HepG2 (cell line): ENCODE data around the gene MCRIP2. TPM values are rescaled to one million over a fixed set of nuclear protein-coding genes. Genes with fewer than 3 reads are reported as not detected.

Experiments
- ASH2L ChIP-seq: fragments of 300-600, 200-600 bp; sonication (generic); IDR thresholded peaks from 2 replicates; pipeline ENCODE4 v1.7.0; 2017; ENCODE audit warnings: low read depth, mild to moderate bottlenecking, moderate library complexity, mixed read lengths, low read length; ENCODE audit not compliant: insufficient read length
- CBX1 ChIP-seq: IDR thresholded peaks from one replicate; pipeline ENCODE4 v1.6.1; 2016; ENCODE audit warnings: antibody characterized with exemption, low read depth
- DR1 ChIP-seq: sonication (generic); formaldehyde crosslinking; IDR thresholded peaks from 2 replicates; pipeline ENCODE4 v1.8.0; 2021; ENCODE audit warnings: mild to moderate bottlenecking, missing genetic modification reagents, inconsistent platforms
- EEA1 ChIP-seq: sonication (generic); formaldehyde crosslinking; IDR thresholded peaks from 2 replicates; pipeline ENCODE4 v1.5.1; 2020; ENCODE audit warnings: mild to moderate bottlenecking, missing genetic modification reagents, borderline replicate concordance
- ESRRA ChIP-seq: sonication (generic); formaldehyde crosslinking; IDR thresholded peaks from 2 replicates; pipeline ENCODE4 v1.5.1; 2020; ENCODE audit warnings: mild to moderate bottlenecking, low read depth, missing genetic modification reagents
- HBP1 ChIP-seq: IDR thresholded peaks from 2 replicates; pipeline ENCODE4 v1.6.1; 2016; ENCODE audit warnings: low read depth, control low read depth
- KDM5B ChIP-seq: sonication (generic); formaldehyde crosslinking; IDR thresholded peaks from 2 replicates; pipeline ENCODE4 v1.4.0; 2020; ENCODE audit warnings: missing genetic modification reagents, mild to moderate bottlenecking, borderline replicate concordance
- KLF12 ChIP-seq: sonication (generic); formaldehyde crosslinking; IDR thresholded peaks from 2 replicates; pipeline ENCODE4 v1.4.0; 2020; ENCODE audit warnings: missing genetic modification reagents, borderline replicate concordance
- MXI1 ChIP-seq: IDR thresholded peaks from 3 replicates; pipeline ENCODE4 v1.6.1; 2012; ENCODE audit warnings: low read depth, low read length, inconsistent platforms, borderline replicate concordance
- NR2C2 ChIP-seq: sonication (generic); formaldehyde crosslinking; IDR thresholded peaks from 2 replicates; pipeline ENCODE4 v1.4.0; 2020; ENCODE audit warnings: missing genetic modification reagents, mild to moderate bottlenecking, moderate library complexity, borderline replicate concordance
- SATB2 ChIP-seq: sonication (generic); formaldehyde crosslinking; IDR thresholded peaks from 2 replicates; pipeline ENCODE4 v1.5.0; 2020; ENCODE audit warnings: missing genetic modification reagents
- SMC3 ChIP-seq: IDR thresholded peaks from 2 replicates; pipeline ENCODE4 v1.6.1; 2011; ENCODE audit warnings: low read length, improper control_type of control experiment
- TBL1XR1 ChIP-seq: fragments of 150-350 bp; IDR thresholded peaks from 2 replicates; pipeline ENCODE4 v1.6.1; 2014; ENCODE audit warnings: borderline replicate concordance, low read length; ENCODE audit not compliant: partially characterized antibody
- U2AF1 ChIP-seq: fragments of 200-400 bp; formaldehyde crosslinking; optimal IDR thresholded peaks from 2 replicates; pipeline ENCODE3; 2017; ENCODE audit warnings: mild to moderate bottlenecking, low read depth, low read length
- ZNF362 ChIP-seq: sonication (generic); formaldehyde crosslinking; IDR thresholded peaks from 2 replicates; pipeline ENCODE4 v1.4.0; 2020; ENCODE audit warnings: missing genetic modification reagents, mild to moderate bottlenecking, borderline replicate concordance
- ZNF441 ChIP-seq: sonication (generic); formaldehyde crosslinking; IDR thresholded peaks from 2 replicates; pipeline ENCODE4 v1.7.0; 2021; ENCODE audit warnings: missing genetic modification reagents, borderline replicate concordance
- ZNF563 ChIP-seq: sonication (generic); formaldehyde crosslinking; IDR thresholded peaks from 2 replicates; pipeline ENCODE4 v1.8.0; 2022; ENCODE audit warnings: mild to moderate bottlenecking, moderate library complexity, missing genetic modification reagents
- ZNF570 ChIP-seq: sonication (generic); formaldehyde crosslinking; IDR thresholded peaks from 2 replicates; pipeline ENCODE4 v1.4.0; 2020; ENCODE audit warnings: mild to moderate bottlenecking, missing genetic modification reagents, borderline replicate concordance
- ZNF589 ChIP-seq: sonication (generic); formaldehyde crosslinking; conservative IDR thresholded peaks from 2 replicates; pipeline ENCODE4 v1.8.0; 2022; ENCODE audit warnings: mild to moderate bottlenecking, moderate library complexity, missing genetic modification reagents
- ZNF644 ChIP-seq: IDR thresholded peaks from 2 replicates; pipeline ENCODE4 v1.6.1; 2016; ENCODE audit warnings: low read depth
- ZNF670 ChIP-seq: sonication (generic); formaldehyde crosslinking; IDR thresholded peaks from 2 replicates; pipeline ENCODE4 v1.8.0; 2022; ENCODE audit warnings: mild to moderate bottlenecking, missing genetic modification reagents, borderline replicate concordance
- ZNF691 ChIP-seq: sonication (generic); formaldehyde crosslinking; IDR thresholded peaks from 2 replicates; pipeline ENCODE4 v1.4.0; 2020; ENCODE audit warnings: missing genetic modification reagents, low read depth, mild to moderate bottlenecking, borderline replicate concordance
- ZNF740 ChIP-seq: sonication (generic); formaldehyde crosslinking; IDR thresholded peaks from 2 replicates; pipeline ENCODE4 v1.4.0; 2020; ENCODE audit warnings: missing genetic modification reagents
- ZNF839 ChIP-seq: sonication (generic); formaldehyde crosslinking; IDR thresholded peaks from 2 replicates; pipeline ENCODE4 v1.4.0; 2020; ENCODE audit warnings: missing genetic modification reagents, mild to moderate bottlenecking, borderline replicate concordance
- ZSCAN31 ChIP-seq: sonication (generic); formaldehyde crosslinking; IDR thresholded peaks from 2 replicates; pipeline ENCODE4 v1.5.0; 2020; ENCODE audit warnings: low read depth, mild to moderate bottlenecking, missing genetic modification reagents
- polyA plus RNA-seq, 8 experiments: library from polyadenylated mRNA; depleted of rRNA in 3 of 8; stranded (reverse) in 7 of 8; unstranded in 1 of 8; fragments of >200 nt; fragmentation: Illumina TruSeq in 4 of 8; extraction: Trizol in 4 of 8; gene quantifications; 2 replicates each; pipeline versions ENCODE4 v1.2.1 to v1.2.3, GENCODE V29; 2011 to 2016; ENCODE audit warnings: low read depth in 4 of 8, missing spikeins in 1 of 8, mixed read lengths in 1 of 8; ENCODE audit not compliant: insufficient read depth in 1 of 8
- total RNA-seq, 5 experiments: library from RNA; depleted of rRNA; stranded (reverse); fragments of >200 nt; fragmentation: Illumina TruSeq; extraction: Trizol; gene quantifications; 2 replicates each; pipeline ENCODE4 v1.2.3, GENCODE V29; 2016; ENCODE audit warnings: low read depth in 1 of 5

The MCRIP2 gene
- total and polyA plus RNA-seq, 2 of the 13 experiments (the other 11 are each of a cell fraction or from before 2014, with no cell fraction given), result 39.6 to 76.7 TPM

- no peak for TF ChIP-seq ZNF570
- peak; percentile 59; the same call in 1 of the 2 replicates for TF ChIP-seq ZNF563 (CRISPR knock-in tag)
- peak; percentile 91 for TF ChIP-seq HBP1 (CRISPR knock-in tag)
- peak; percentile 62; the same call in 1 of the 2 replicates for TF ChIP-seq ESRRA (CRISPR knock-in tag)
- TF ChIP-seq ZNF670 (CRISPR knock-in tag), result no peak
- TF ChIP-seq KLF12 (CRISPR knock-in tag), result peak; percentile 88; the same call in 1 of the 2 replicates
- TF ChIP-seq KDM5B, result peak; percentile 73; the same call in 1 of the 2 replicates
- TF ChIP-seq ZNF839, result 0 out of 2 replicates have a peak, but pooled peaks have one; percentile 39
- peak; percentile 45; the same call in 1 of the 2 replicates for TF ChIP-seq DR1
- peak; percentile 89 for TF ChIP-seq NR2C2 (CRISPR knock-in tag)
- TF ChIP-seq ZNF362 (CRISPR knock-in tag), result no peak
- peak; percentile 29 for TF ChIP-seq TBL1XR1
- no peak for TF ChIP-seq CBX1
- peak; percentile 44; the same call in 1 of the 2 replicates for TF ChIP-seq ZSCAN31
- TF ChIP-seq U2AF1, result peak; percentile 39
- TF ChIP-seq ZNF589 (CRISPR knock-in tag), result no peak
- peak; percentile 65; the same call in 1 of the 2 replicates for TF ChIP-seq ZNF441 (CRISPR knock-in tag)
- TF ChIP-seq SMC3, result no peak
- peak; percentile 87; the same call in 1 of the 3 replicates for TF ChIP-seq MXI1
- peak; percentile 59; the same call in 1 of the 2 replicates for TF ChIP-seq ZNF740 (CRISPR knock-in tag)
- peak; percentile 68 for TF ChIP-seq ASH2L
- TF ChIP-seq ZNF644 (CRISPR knock-in tag), result no peak
- TF ChIP-seq EEA1 (CRISPR knock-in tag), result peak; percentile 38; the same call in 1 of the 2 replicates
- TF ChIP-seq ZNF691 (CRISPR knock-in tag), result peak; percentile 88; the same call in 1 of the 2 replicates
- TF ChIP-seq SATB2 (CRISPR knock-in tag), result 0 out of 2 replicates have a peak, but pooled peaks have one; percentile 17
Observed at GRCh38 chr16:667780-668518, 26.3 kb downstream of the MCRIP2 start, which contains the start of gene RHOT2 (continued).
